Dermis blood vessel endothelial cell (primary cell): ENCODE results near the gene LRRC43. TPM values are rescaled to one million over a fixed set of nuclear protein-coding genes. Genes with fewer than 3 reads are reported as not detected.

Experiments used
- DNase-seq: peaks from one replicate; pipeline ENCODE4 v3.0.0; 2010
- total RNA-seq: library from RNA; depleted of rRNA; stranded (reverse); fragments of >200 nt; gene quantifications from 2 replicates; pipeline ENCODE4 v1.2.3, GENCODE V29; 2014

LRRC43 gene
- 0.85 and 1.2 TPM in 2 replicates for total RNA-seq

- peak; percentile 56 for DNase-seq
These were observed at the start of gene LRRC43 for GRCh38 chr12:122182887-122183587. Gene LRRC43, plus strand, starts transcription at chr12:122183123. Its CDS starts 22 bp downstream, at chr12:122183145.

- DNase-seq: peak; percentile 28
These were observed 49.6 kb upstream of the LRRC43 start for GRCh38 chr12:122133192-122133950.

DNA sequence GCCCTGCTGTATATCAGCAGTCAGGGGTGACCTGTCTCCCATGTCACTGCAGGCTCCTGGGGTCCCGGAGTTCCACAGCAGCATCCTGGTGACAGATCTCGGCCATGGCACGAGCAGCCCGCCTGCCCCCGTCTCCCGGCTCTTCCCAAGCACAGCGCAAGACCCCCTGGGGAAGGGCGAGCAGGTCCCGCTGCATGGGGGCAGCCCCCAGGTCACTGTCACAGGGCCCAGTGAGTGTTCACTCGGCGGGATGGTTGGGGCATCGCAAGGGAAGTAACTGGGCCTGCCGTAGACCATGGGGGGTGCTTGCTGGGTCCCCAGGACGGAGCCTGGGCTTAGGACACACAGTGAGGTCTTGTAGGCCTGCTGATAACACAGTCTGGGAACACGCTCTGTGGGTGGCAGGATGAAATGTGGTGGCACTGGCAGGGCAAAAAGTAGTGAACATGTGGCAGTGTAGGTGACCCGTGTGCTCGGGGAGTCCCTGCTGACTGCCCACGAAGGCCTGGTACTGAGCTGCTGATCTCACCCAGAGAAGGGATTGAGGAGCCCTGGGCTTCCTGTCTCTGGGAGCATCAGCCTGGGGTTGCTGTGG is 47.4 kb upstream of the LRRC43 start:
- no peak for DNase-seq

DNA sequence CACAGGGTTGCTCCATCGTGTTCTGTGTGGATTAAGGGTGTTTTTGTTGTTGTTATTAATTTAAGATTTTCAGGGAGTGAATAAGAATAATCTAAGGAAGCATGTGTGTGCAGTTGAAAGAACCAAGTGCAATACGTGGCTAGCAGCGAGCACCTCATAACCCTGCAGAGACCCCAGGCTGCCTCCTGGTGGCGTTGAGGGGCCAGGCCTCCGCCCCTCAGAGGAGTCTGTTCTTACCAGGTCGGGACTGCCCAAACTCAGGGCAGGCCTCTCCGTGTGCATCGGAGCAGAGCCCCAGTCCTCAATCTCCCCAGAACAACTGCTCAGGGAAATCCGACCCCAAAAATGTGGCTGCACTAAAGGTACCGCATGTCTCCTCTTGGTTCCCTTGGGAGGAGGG is 45.7 kb upstream of the LRRC43 start:
- no peak for DNase-seq

DNA sequence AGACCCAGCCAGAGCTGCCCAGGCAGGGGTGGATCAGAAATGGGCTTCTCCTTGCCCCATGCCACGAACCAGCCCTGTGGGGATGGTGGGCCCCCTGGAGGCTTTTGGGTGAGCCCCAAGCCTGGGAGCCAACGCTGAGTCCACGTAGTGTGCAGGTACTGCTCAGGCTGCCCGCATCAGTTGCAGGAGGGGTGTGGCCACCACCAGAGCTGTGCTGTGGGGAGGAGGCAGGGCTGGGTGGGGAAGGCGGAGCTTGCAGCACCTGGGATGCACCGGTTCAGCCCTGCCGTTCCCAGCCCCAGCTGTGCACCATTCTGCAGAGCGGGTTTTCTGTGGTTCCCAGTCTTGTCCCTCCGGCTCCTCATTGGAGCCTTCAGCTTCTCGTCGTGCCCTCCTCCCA is 45.2 kb upstream of the LRRC43 start:
- DNase-seq: no peak

- no peak for DNase-seq
These were observed 44.7 kb upstream of the LRRC43 start for GRCh38 chr12:122138181-122138580.

DNA sequence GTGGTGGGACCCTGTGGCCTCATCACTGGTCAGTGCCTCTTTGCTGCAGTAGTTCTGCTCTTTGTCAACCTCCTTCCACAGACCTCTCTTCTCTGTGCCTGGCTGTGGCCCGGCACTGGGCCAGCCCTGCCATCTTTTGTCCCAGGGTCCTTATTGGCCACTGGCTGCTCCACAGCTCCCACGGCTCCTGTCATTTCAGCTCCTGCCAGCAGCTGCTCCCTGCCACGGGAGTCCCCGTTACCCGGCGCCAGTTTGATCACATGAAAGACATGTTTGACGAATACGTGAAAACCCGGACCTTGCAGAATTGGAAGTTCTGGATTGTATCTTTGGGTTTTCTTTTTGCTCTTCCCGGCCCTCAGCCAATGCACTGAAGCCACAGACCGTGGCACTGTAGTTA is 44.3 kb upstream of the LRRC43 start:
- DNase-seq: no peak

- DNase-seq: no peak
These were observed 43.7 kb upstream of the LRRC43 start for GRCh38 chr12:122139266-122139665.

DNA sequence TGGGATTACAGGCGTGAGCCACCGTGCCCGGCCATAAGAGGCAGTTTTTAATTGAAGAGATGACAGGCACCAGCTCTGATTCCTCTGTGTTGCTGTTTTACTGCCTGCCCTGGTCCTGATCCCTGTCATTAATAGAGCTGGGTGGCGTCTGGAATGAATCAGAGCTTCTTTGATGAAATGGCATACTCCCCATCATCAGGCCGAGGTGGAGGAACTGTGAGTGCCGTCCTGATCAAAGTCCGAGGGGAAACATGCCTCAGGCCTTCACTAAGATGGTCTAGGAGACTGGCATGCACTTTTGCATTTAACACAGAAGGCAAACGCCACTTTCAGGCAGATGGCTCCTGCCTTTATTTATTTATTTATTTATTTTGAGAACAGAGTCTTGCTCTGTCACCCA is 43.0 kb upstream of the LRRC43 start:
- no peak for DNase-seq

DNA sequence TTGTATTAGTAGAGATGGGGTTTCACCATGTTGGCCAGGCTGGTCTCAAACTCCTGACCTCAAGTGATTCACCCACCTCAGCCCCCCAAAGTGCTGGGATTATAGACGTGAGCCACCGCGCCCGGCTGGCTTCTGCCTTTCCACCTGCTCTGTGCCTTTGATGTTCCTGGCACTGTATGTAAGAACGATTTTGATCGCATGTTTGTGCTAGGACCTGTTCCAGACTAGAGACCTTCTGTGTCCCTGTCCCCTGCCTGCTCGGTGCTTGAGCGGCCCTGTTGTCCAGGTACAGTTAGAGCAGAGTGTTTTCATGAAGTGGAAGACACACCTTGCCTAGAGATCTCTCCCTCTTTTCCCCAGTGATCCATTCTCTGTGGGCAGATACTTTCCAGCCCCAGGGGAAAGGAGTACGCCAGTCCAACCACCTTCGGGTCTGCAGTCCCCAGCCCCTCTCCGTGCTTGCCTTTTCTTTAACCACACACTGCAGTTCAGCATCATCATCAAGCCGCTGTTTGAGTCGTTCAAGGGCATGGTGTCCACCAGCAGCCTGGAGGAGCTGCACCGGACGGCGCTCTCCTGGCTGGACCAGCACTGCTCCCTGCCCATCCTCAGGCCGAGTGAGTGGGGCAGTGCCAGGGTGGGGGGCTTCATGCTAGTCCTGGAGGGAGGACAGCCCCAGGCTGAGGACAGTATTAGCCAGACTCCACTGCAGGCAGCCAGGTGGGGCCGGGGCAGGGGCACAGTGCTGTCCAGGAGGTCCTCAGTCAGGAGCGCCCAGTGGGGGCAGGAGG is 42.3 kb upstream of the LRRC43 start:
- DNase-seq: no peak

DNA sequence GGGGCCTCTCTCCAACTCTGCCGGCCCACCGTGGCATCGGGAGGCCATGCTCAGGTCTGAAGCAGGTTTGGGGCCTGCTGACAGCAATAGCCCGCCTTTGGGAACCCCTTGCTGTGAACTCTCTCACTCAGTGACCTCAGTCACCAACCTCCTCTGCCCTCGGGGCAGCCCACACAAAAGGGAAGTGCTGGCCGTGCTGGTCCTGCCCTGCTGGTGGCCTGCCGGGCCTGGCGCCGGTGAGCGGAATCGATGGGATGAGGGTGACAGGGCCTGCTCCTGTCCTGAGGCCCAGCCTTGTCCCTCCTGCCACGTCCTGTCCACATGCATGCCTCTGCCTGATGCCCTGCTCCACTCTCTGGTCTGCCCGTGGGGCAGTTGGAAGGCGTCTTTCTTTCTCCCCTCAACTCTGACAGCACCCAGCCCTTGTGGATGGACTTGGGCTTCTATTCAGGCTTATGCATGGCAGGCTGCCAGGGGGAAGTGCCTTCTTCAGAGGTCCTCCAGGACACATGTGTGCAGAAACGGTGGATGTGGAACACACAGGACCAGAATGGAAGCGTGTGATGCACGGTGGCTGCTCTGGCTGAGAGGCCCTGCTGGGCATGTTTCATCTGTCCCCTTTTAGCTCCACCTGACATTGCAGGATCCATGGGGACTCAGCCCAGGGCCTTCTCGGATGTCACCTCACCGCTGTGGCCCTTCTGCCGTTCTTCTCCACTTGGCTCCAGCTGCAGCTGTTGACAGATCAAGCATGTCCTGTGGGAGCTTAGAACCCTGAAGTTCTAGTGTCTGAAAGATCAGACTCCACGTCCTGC is 40.8 kb upstream of the LRRC43 start:
- DNase-seq: no peak

DNA sequence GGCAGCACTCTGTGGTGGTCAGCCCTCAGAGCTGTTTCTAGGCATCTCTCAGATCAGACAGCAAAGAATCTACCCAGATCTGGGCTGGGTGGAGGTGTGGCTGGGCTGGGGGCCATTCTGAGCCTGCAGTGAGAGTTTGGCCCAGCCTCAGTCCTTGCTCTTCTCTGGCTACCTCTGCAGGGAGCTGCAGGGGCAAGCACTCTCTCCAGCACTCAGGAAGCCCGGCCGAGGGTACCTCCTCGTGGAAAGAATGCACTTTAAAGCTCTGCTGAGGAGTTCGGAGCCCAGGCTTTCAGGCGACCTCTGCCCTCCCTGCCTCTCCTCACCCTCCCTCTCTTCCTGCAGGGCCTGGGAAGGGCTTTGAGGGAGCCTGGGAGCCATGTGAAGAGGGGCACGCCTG is 40.1 kb upstream of the LRRC43 start:
- no peak for DNase-seq

- no peak for DNase-seq
These were observed 38.0 kb upstream of the LRRC43 start for GRCh38 chr12:122144885-122145284.

DNA sequence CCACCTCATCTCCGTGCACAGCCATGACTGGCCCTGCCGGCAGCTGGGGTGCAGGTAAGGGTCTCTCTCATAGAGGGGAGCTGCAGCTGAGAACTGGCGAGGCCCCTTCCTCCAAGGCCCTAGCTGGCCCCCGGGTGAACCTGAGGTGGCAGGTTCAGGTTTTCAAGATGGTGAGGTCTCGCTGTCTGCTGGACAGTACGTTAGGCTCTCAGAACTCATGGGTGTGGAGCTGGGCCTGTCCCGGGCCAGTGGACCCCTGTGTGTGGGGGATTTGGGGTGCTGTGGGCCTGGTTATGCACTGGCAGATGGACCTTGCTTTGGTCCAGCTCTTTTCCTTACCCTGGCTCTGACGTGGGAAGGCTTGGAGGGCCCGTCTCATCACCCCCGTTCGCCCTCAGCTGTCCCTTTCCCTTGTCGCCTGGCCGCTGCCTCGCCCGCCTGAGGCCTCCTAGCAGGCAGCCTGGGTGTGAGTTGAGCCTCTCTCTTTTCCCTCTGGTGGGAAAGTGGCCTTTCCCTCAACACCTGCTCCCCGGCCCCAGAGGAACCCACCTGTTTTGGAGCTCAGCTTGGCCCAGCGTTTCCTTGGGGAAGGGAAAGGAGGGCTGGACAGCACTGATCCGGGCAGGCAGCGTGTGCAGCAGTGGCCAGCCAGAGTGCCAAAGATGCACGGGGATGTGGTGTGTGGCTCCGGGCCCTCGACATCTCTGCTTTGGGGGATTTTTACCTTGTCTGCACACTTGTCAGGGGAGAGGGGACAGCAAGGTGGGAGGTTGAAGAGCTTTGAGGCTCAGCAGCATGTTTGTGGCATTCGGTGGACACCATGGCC is 37.2 kb upstream of the LRRC43 start:
- no peak for DNase-seq

- DNase-seq: no peak
These were observed 35.2 kb upstream of the LRRC43 start for GRCh38 chr12:122147514-122148290.

DNA sequence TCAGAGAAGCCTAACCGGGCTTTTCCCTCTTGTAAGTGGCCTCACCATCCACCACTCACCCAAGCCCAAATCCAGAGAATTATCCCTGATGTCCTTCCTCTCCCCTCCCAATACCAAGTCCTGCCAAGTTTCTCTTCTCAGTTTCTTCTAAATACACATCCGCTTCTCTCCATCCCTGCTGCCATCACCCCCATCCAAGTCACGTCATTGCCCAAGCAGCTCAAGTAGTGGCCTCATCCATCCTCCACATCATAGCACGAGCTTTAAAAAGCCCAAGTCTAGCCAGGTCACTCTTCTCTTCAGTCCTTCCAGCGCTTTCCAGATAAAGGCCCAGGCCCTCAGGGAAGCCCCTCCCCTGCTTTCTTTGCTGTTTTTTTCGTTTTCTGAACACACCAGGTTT is 34.3 kb upstream of the LRRC43 start:
- no peak for DNase-seq

- no peak for DNase-seq
These were observed 32.7 kb upstream of the LRRC43 start for GRCh38 chr12:122150127-122150681.

- DNase-seq: no peak
These were observed 30.2 kb upstream of the LRRC43 start for GRCh38 chr12:122152754-122153153.

DNA sequence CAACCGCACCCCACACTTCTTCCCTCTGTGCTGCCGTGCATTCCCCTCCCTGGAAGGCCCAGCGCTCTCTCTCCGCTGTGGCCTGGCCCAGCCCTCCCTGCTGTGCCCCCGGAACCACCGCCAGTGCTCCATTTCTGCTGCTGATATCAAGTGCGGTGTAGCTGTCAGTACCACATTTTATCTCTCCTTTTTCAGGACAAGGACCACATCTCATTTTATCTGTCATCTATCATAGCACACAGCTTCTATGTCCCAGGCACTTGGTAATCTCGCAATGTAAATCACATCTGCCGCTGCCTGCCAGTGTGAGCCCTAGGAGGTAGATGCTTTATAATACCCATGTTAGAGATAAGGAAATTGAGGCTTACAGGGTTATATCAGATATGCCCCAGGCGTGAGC is 27.2 kb upstream of the LRRC43 start:
- no peak for DNase-seq

GRCh38 chr12:122158700-122159285 is 24.1 kb upstream of the LRRC43 start:
- DNase-seq: no peak
